Osteocyte (in vitro differentiated cells): Measurements from ENCODE around the gene CCDC83. TPM values are rescaled to one million over a fixed set of nuclear protein-coding genes. Genes with fewer than 3 reads are reported as not detected.
"Not testable (repeated sequence)": the region's sequence is repeated elsewhere in the genome, so short reads cannot be mapped to it uniquely, and the experiment has no call there.

ENCODE experiments used
- DNase-seq: peaks from one replicate; pipeline ENCODE4 v3.0.0; 2021; ENCODE audit warnings: mixed read lengths; ENCODE audit not compliant: unreplicated experiment; ENCODE audit errors: extremely low spot score
- H3K27ac Mint-ChIP-seq: one replicate; pipeline ENCODE4 v1.8.0; 2021; ENCODE audit warnings: mild to moderate bottlenecking, mixed read lengths; ENCODE audit not compliant: unreplicated experiment
- H3K27me3 Mint-ChIP-seq: one replicate; pipeline ENCODE4 v1.8.0; 2021; ENCODE audit warnings: mixed read lengths; ENCODE audit not compliant: unreplicated experiment
- H3K36me3 Mint-ChIP-seq: one replicate; pipeline ENCODE4 v1.8.0; 2021; ENCODE audit warnings: mixed read lengths; ENCODE audit not compliant: unreplicated experiment
- H3K4me1 Mint-ChIP-seq: one replicate; pipeline ENCODE4 v1.8.0; 2021; ENCODE audit warnings: mixed read lengths; ENCODE audit not compliant: unreplicated experiment
- H3K4me3 Mint-ChIP-seq: one replicate; pipeline ENCODE4 v1.8.0; 2021; ENCODE audit warnings: mild to moderate bottlenecking, moderate library complexity, mixed read lengths; ENCODE audit not compliant: unreplicated experiment
- H3K9me3 Mint-ChIP-seq: one replicate; pipeline ENCODE4 v1.8.0; 2021; ENCODE audit warnings: mixed read lengths; ENCODE audit not compliant: unreplicated experiment
- total RNA-seq: library from RNA; stranded (reverse); gene quantifications from 2 replicates; pipeline ENCODE4 v1.2.1, GENCODE V29; 2021
- TF ChIP-seq, protein P1 (sequence below): fragments of 200-600 bp; sonication (generic); IDR thresholded peaks from 2 replicates; pipeline ENCODE4 v1.5.0; 2021; ENCODE audit warnings: antibody characterized with exemption, mild to moderate bottlenecking, moderate library complexity

Gene CCDC83
- total RNA-seq, 1 donor from 2014 or later: not detected

GRCh38 chr11:85854212-85854556 lies 999 bp upstream of the CCDC83 start:
- DNase-seq: no peak
- peak overlapping the region; percentile 84 for H3K4me3 Mint-ChIP-seq
- peaks cover 10% of the 10 kb centered on the region for H3K4me1 Mint-ChIP-seq
- TF ChIP-seq, protein P1, sequence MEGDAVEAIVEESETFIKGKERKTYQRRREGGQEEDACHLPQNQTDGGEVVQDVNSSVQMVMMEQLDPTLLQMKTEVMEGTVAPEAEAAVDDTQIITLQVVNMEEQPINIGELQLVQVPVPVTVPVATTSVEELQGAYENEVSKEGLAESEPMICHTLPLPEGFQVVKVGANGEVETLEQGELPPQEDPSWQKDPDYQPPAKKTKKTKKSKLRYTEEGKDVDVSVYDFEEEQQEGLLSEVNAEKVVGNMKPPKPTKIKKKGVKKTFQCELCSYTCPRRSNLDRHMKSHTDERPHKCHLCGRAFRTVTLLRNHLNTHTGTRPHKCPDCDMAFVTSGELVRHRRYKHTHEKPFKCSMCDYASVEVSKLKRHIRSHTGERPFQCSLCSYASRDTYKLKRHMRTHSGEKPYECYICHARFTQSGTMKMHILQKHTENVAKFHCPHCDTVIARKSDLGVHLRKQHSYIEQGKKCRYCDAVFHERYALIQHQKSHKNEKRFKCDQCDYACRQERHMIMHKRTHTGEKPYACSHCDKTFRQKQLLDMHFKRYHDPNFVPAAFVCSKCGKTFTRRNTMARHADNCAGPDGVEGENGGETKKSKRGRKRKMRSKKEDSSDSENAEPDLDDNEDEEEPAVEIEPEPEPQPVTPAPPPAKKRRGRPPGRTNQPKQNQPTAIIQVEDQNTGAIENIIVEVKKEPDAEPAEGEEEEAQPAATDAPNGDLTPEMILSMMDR: no peak
- peaks cover 5% of the 10 kb centered on the region for H3K9me3 Mint-ChIP-seq
- no peaks in the 10 kb centered on the region for H3K36me3 Mint-ChIP-seq
- no peaks in the 10 kb centered on the region for H3K27me3 Mint-ChIP-seq
- peak overlapping the region; percentile 96 for H3K27ac Mint-ChIP-seq

DNA sequence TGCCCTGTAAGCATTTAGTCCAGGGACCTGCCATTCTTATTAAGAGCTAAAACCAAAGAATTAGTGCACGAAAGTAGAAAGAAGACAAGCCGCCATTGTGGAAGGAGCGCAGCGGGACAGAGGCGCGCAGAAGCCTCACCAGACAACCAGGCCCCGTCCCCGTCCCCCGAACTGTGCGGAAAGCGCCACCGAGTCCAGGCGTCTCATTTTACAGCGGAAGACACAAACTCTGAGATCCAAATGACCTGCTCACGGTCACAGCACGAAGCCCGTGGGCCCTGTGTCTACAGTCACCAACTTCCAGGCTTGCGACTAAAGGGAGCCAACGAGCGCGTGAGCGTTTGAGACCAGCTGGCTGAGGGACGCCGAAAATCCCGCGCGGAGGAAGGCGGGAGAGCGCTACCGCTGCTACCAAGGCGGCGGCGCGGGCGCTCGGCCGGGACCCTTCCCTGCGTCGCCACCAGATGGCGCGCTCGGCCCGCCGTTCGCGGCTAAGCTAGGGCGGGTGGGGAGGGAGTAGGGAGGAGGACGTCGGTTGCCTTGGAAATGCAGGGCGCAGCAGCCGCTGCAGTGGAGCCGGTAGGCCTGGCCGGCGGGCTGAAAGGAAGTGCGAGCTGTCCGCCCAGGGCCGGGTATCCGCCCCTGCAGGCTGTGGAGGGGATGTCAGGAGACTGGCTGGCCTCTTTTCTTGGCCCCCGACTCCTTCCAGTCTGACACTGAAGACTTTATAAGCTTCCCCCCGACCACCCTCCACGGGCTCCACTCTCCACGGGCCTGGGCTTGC lies 434 bp upstream of the CCDC83 start:
- Mint-ChIP-seq H3K27ac (peak overlapping the region; percentile 96), H3K27me3 (no peaks in the 10 kb centered on the region), H3K36me3 (no peaks in the 10 kb centered on the region), H3K4me1 (peaks cover 10% of the 10 kb centered on the region), H3K9me3 (peaks cover 5% of the 10 kb centered on the region), H3K4me3 (peak overlapping the region; percentile 84)
- TF ChIP-seq, protein P1: peak; percentile 92
- peak; percentile 97 for DNase-seq

DNA sequence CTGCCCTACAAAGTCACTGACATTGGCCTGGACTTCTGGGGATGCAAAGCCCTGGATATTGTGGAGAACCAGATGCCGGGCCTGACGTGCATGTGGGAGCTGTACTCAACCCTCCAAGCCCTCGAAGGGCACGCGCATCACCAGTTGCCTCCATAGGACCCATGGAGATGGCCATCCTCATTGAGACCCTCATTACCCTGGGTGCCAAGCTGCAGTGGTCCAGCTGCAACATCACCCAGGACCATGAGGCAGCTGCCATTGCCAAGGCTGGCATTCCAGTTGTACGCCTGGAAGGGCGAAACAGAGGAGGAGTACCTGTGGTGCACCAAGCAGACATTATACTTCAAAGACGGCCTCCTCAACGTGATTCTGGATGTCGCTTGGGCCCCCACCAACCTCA lies 1.9 kb downstream of the CCDC83 start:
- Mint-ChIP-seq H3K9me3 (peaks cover 5% of the 10 kb centered on the region), H3K27me3 (peaks cover 2% of the 10 kb centered on the region), H3K4me3 (no peak overlapping the region), H3K36me3 (no peaks in the 10 kb centered on the region), H3K27ac (no peak overlapping the region), H3K4me1 (peaks cover 10% of the 10 kb centered on the region)
- TF ChIP-seq, protein P1: no peak
- no peak for DNase-seq

DNA sequence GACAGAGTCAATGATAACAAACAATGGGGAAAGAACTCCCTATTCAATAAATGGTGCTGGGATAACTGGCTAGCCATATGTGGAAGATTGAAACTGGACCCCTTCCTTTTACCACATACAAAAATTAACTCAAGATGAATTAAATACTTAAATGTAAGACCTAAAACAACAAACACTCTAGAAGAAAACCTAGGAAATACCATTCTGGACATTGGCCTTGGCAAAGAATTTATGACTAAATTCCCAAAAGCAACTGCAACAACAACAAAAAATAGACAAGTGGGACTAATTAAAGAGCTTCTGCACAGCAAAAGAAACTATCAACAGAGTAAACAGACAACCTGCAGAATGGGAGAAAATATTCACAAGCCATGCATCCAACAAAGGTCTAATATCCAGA lies 4.4 kb downstream of the CCDC83 start:
- not testable (repeated sequence) for H3K36me3 Mint-ChIP-seq, H3K9me3 Mint-ChIP-seq, H3K4me3 Mint-ChIP-seq, H3K27ac Mint-ChIP-seq, DNase-seq, H3K27me3 Mint-ChIP-seq, H3K4me1 Mint-ChIP-seq

DNA sequence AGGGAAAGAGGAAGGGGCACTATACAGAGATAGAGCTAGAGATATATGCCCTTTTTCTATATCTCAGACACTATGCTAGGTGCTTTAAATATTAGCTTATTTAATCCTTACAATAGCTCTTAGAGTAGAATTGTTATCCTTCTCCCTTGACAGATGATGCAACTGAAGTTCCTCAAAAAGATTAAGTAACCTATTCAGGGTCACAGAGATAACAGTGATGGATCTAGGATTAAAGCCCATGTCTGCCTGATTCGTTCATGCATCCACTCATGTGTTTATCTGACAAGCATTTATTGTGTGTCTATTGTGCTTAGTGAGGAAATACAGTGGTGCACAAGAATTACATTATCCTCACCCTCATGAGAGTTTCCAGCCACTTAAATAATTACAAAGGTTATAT lies 8.7 kb downstream of the CCDC83 start:
- H3K4me1 Mint-ChIP-seq: no peaks in the 10 kb centered on the region
- TF ChIP-seq, protein P1: no peak
- H3K27ac Mint-ChIP-seq: no peak overlapping the region
- H3K9me3 Mint-ChIP-seq: peaks cover 4% of the 10 kb centered on the region
- no peak for DNase-seq
- no peak overlapping the region for H3K4me3 Mint-ChIP-seq
- H3K27me3 Mint-ChIP-seq: peaks cover 9% of the 10 kb centered on the region
- H3K36me3 Mint-ChIP-seq: no peaks in the 10 kb centered on the region
